PFSK-1 (cell line): ENCODE data around the gene CACNA1B.

Experiments
- FOXP2 ChIP-seq: optimal IDR thresholded peaks from 2 replicates; pipeline ENCODE3; 2011; ENCODE audit warnings: borderline replicate concordance, control low read depth, inconsistent platforms; ENCODE audit not compliant: insufficient read depth; ENCODE audit errors: extremely low read length, extremely low read depth
- POLR2AphosphoS5 ChIP-seq: IDR thresholded peaks from 2 replicates; pipeline ENCODE4 v1.6.1; 2012; ENCODE audit warnings: low read depth, mild to moderate bottlenecking, control low read depth, low read length, moderate library complexity
- SIN3A ChIP-seq: IDR thresholded peaks from 2 replicates; pipeline ENCODE4 v1.6.1; 2012; ENCODE audit warnings: mild to moderate bottlenecking, low read length, moderate library complexity, borderline replicate concordance; ENCODE audit not compliant: insufficient read depth
- TAF1 ChIP-seq: IDR thresholded peaks from 2 replicates; pipeline ENCODE4 v1.6.1; 2012; ENCODE audit warnings: low read length, control low read depth, borderline replicate concordance; ENCODE audit not compliant: insufficient read depth
- TF ChIP-seq, protein P1 (sequence below), 2 experiments: IDR thresholded peaks; 2 replicates each; pipeline versions ENCODE4 v1.6.1 to v1.8.0; 2011 to 2012; ENCODE audit warnings: low read depth in 2 of 2, low read length in 2 of 2, control low read depth in 1 of 2, inconsistent platforms in 1 of 2, mild to moderate bottlenecking in 1 of 2, moderate library complexity in 1 of 2; ENCODE audit not compliant: insufficient read depth in 1 of 2

The CACNA1B gene

DNA sequence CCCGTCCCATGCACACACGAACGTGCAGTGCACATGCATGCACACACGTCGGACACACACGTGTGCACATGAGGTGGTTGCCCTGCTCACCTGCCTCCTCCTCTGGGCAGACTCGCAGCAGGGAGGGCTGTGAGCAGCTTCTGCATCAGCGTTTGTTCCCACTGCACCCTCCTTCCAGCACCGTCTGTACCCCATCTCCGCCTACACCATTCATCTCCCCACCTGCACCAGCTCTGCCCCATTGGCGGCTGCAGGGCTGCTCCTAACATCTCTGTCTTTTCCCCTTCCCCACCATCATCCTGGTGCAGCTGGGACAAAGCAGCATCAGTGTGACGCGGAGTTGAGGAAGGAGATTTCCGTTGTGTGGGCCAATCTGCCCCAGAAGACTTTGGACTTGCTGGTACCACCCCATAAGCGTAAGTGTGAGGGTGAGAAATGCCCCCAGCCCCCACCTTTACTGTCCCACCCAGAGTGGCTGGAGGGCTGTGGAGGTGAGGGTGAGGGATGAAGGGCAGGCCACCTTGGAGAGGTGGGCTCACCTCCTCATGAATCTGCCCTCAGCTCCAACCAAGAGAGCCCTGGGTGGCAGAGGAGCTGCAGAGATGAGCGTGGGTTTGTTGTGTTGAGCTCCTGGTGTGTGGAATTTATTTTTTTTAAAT is 234.6 kb downstream of the CACNA1B start:
- no peak for TF ChIP-seq POLR2AphosphoS5
- TF ChIP-seq TAF1: no peak
- TF ChIP-seq, protein P1, sequence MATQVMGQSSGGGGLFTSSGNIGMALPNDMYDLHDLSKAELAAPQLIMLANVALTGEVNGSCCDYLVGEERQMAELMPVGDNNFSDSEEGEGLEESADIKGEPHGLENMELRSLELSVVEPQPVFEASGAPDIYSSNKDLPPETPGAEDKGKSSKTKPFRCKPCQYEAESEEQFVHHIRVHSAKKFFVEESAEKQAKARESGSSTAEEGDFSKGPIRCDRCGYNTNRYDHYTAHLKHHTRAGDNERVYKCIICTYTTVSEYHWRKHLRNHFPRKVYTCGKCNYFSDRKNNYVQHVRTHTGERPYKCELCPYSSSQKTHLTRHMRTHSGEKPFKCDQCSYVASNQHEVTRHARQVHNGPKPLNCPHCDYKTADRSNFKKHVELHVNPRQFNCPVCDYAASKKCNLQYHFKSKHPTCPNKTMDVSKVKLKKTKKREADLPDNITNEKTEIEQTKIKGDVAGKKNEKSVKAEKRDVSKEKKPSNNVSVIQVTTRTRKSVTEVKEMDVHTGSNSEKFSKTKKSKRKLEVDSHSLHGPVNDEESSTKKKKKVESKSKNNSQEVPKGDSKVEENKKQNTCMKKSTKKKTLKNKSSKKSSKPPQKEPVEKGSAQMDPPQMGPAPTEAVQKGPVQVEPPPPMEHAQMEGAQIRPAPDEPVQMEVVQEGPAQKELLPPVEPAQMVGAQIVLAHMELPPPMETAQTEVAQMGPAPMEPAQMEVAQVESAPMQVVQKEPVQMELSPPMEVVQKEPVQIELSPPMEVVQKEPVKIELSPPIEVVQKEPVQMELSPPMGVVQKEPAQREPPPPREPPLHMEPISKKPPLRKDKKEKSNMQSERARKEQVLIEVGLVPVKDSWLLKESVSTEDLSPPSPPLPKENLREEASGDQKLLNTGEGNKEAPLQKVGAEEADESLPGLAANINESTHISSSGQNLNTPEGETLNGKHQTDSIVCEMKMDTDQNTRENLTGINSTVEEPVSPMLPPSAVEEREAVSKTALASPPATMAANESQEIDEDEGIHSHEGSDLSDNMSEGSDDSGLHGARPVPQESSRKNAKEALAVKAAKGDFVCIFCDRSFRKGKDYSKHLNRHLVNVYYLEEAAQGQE (IDR thresholded peaks at IDR 0.05; ENCODE audit: insufficient read depth in 1 of 2, low read depth in 2 of 2, low read length in 2 of 2): no peak
- no peak for TF ChIP-seq FOXP2
- TF ChIP-seq SIN3A: no peak

GRCh38 chr9:138112791-138113600 is 235.4 kb downstream of the CACNA1B start:
- TF ChIP-seq TAF1 (no peak), FOXP2 (no peak), POLR2AphosphoS5 (no peak), SIN3A (no peak)
- TF ChIP-seq, protein P1 (IDR thresholded peaks at IDR 0.05; ENCODE audit: insufficient read depth in 1 of 2, low read depth in 2 of 2, low read length in 2 of 2): no peak

DNA sequence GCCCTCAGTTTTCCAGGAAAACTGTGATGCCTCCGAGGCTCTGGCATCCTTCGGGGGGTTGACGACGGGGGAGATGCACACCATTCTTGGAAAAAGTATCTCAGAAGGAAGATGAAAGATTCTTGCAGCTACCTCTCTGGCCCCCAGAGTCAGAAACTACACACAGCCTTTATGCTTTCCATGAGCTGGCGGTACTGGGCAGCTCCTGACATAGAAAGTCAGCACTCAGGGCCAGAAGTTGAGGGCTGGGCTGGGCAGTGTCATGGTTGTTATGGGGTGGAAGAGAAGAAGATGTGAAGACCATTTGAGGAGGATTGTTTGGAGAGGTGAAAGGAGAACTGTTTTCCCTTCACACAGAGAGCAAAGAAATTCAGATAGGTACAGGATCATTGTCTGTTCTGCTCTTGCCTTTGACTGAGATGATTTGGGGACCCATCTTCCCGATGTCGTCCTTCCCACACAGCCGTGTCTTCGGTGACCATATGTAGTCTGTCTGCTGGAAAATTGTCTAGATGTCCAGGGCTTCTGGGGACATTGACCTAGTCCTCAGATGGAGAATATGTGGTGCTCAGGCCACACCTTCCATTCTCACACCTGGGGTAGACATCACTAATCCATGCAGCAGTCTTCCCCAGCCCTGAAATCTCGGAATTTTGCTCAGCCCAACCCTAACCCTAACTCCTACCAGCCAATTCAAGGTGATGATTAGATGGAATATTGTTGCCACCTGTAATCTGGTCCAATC is 237.1 kb downstream of the CACNA1B start:
- TF ChIP-seq POLR2AphosphoS5: no peak

DNA sequence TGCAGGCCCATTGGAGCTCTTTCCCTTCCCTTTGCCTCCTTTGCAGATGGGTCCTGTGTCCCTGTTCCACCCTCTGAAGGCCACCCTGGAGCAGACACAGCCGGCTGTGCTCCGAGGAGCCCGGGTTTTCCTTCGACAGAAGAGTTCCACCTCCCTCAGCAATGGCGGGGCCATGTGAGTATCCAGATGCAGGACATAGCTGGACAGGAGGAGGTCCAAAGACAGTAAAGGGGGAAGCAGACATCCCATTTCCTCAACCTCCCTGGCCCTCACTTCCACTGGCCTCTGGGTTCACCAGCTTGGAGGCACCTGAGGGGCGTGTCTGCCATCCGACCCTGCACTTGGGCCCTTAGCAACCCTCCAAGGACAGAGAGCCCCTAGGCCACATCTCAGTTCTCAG is 237.9 kb downstream of the CACNA1B start:
- TF ChIP-seq POLR2AphosphoS5 (no peak), SIN3A (no peak), TAF1 (no peak), FOXP2 (no peak)
- TF ChIP-seq, protein P1 (IDR thresholded peaks at IDR 0.05; ENCODE audit: insufficient read depth in 1 of 2, low read depth in 2 of 2, low read length in 2 of 2): no peak

GRCh38 chr9:138116521-138116920 is 238.9 kb downstream of the CACNA1B start:
- TF ChIP-seq SIN3A: no peak
- TF ChIP-seq, protein P1 (IDR thresholded peaks at IDR 0.05; ENCODE audit: insufficient read depth in 1 of 2, low read depth in 2 of 2, low read length in 2 of 2): no peak
- TF ChIP-seq TAF1: no peak
- TF ChIP-seq POLR2AphosphoS5: no peak
- TF ChIP-seq FOXP2: no peak
